WTC11 (cell line): ENCODE results near the gene ACOT9.

Experiments
- CREM ChIP-seq: sonication (generic); formaldehyde crosslinking; IDR thresholded peaks from 2 replicates; pipeline ENCODE4 v1.8.1; 2022; ENCODE audit warnings: mild to moderate bottlenecking, missing genetic modification reagents, moderate library complexity
- ESRRA ChIP-seq: sonication (generic); formaldehyde crosslinking; IDR thresholded peaks from 2 replicates; pipeline ENCODE4 v1.8.1; 2022; ENCODE audit warnings: mild to moderate bottlenecking, missing genetic modification reagents, borderline replicate concordance
- FOXK1 ChIP-seq: sonication (generic); formaldehyde crosslinking; IDR thresholded peaks from 2 replicates; pipeline ENCODE4 v1.8.0; 2022; ENCODE audit warnings: mild to moderate bottlenecking, moderate library complexity, missing genetic modification reagents
- NFE2L1 ChIP-seq: sonication (generic); formaldehyde crosslinking; IDR thresholded peaks from 2 replicates; pipeline ENCODE4 v1.8.1; 2023; ENCODE audit warnings: missing genetic modification reagents
- NR3C1 ChIP-seq: sonication (generic); formaldehyde crosslinking; conservative IDR thresholded peaks from 2 replicates; pipeline ENCODE4 v1.8.1; 2023; ENCODE audit warnings: low read depth, mild to moderate bottlenecking, missing genetic modification reagents
- ZNF219 ChIP-seq: sonication (generic); formaldehyde crosslinking; IDR thresholded peaks from 2 replicates; pipeline ENCODE4 v1.8.0; 2023; ENCODE audit warnings: missing genetic modification reagents, mild to moderate bottlenecking, borderline replicate concordance
- ZNF317 ChIP-seq: sonication (generic); formaldehyde crosslinking; IDR thresholded peaks from 2 replicates; pipeline ENCODE4 v1.8.1; 2023; ENCODE audit warnings: low read depth, mild to moderate bottlenecking, moderate library complexity, missing genetic modification reagents, borderline replicate concordance
- TF ChIP-seq, protein P1 (sequence below): fragments of 200-600 bp; IDR thresholded peaks from 2 replicates; pipeline ENCODE4 v1.8.0; 2022; ENCODE audit warnings: antibody characterized with exemption
- TF ChIP-seq, protein P2 (sequence below): sonication (generic); formaldehyde crosslinking; IDR thresholded peaks from 2 replicates; pipeline ENCODE4 v1.8.1; 2022; ENCODE audit warnings: low read depth, mild to moderate bottlenecking, moderate library complexity, missing genetic modification reagents, borderline replicate concordance

DNA sequence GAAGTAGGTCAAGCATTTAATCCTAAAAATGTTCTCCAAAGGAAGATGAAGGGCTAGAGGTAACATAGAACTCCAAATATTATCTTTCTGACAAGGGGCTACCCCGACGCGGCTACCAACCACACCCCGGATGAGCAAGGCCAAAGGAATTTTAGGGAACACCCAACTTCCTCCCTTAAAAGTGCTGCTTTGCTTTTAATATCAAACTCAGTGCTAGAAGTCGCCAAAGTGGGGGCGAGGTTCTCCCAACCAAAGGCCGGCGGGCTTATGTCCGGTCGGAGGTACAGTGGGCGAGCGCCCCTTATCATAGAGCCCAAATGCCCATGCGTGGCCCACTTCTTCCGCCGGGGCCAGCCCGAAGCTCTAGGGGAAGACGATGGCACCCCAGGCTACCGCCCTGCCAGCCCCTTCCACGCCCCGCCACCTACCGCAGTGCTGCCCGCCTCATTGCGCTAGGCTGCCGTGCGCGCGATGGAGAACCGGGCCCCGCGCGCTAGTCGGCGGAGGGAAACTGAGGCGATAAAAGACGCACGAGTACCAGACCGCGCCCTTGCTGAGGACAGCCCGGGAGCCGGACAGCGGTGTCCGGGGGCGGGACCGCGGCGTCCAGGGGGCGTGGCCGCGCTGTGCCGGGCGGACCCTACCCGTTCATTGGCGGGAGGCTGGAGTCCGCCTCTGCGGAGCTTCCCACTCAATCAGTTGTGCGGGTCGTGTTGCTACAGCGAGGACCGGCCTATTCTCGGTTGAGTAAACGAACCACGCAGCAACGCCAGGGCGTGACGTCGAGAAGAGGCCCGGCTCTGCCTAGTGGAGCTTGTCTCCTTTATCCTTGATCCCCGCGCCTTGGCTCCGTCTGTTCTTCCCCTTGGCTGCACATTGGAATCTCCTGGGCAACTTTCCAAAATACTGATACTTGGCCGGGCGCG lies at the start of gene ACOT9:
- TF ChIP-seq, protein P1, sequence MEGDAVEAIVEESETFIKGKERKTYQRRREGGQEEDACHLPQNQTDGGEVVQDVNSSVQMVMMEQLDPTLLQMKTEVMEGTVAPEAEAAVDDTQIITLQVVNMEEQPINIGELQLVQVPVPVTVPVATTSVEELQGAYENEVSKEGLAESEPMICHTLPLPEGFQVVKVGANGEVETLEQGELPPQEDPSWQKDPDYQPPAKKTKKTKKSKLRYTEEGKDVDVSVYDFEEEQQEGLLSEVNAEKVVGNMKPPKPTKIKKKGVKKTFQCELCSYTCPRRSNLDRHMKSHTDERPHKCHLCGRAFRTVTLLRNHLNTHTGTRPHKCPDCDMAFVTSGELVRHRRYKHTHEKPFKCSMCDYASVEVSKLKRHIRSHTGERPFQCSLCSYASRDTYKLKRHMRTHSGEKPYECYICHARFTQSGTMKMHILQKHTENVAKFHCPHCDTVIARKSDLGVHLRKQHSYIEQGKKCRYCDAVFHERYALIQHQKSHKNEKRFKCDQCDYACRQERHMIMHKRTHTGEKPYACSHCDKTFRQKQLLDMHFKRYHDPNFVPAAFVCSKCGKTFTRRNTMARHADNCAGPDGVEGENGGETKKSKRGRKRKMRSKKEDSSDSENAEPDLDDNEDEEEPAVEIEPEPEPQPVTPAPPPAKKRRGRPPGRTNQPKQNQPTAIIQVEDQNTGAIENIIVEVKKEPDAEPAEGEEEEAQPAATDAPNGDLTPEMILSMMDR, result no peak
- TF ChIP-seq ZNF317 (no peak), ZNF219 (no peak), CREM (CRISPR knock-in tag) (0 out of 2 replicates have a peak, but pooled peaks have one; percentile 29), NFE2L1 (CRISPR knock-in tag) (no peak), FOXK1 (CRISPR knock-in tag) (no peak), NR3C1 (CRISPR knock-in tag) (no peak), ESRRA (peak; percentile 59; the same call in 1 of the 2 replicates)
- TF ChIP-seq, protein P2, sequence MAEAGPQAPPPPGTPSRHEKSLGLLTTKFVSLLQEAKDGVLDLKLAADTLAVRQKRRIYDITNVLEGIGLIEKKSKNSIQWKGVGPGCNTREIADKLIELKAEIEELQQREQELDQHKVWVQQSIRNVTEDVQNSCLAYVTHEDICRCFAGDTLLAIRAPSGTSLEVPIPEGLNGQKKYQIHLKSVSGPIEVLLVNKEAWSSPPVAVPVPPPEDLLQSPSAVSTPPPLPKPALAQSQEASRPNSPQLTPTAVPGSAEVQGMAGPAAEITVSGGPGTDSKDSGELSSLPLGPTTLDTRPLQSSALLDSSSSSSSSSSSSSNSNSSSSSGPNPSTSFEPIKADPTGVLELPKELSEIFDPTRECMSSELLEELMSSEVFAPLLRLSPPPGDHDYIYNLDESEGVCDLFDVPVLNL (CRISPR knock-in tag), result no peak
